HepG2 (cell line): Measurements from ENCODE around the gene GGT1. TPM values are rescaled to one million over a fixed set of nuclear protein-coding genes. Genes with fewer than 3 reads are reported as not detected.
"Not testable (repeated sequence)": the region's sequence is repeated elsewhere in the genome, so short reads cannot be mapped to it uniquely, and the experiment has no call there.

Experiments used
- ATAC-seq: fragments of 200-7000 bp; cut with Tn5 transposase; 3 replicates; pipeline ENCODE4 v1.9.1; 2020; ENCODE audit warnings: mild to moderate bottlenecking, moderate library complexity
- BruUV-seq: library from RNA; stranded (reverse); fragments of 400-500 nt; replicated peaks from 2 replicates; lab custom pipeline; 2021; lab: Mats Ljungman, UMichigan
- CTCF ChIA-PET: fragments of 300-600 bp; formaldehyde crosslinking; extraction: SDS; loops from one replicate; lab custom pipeline; 2021; ENCODE audit warnings: low total read pairs, inconsistent platforms, low intra/inter-chr PET ratio; lab: Yijun Ruan, JAX
- POLR2A ChIA-PET: fragments of 350-600 bp; sonication (Branson Sonifier 250); formaldehyde crosslinking; loops from one replicate; lab custom pipeline; 2020; ENCODE audit warnings: antibody characterized with exemption, inconsistent platforms; lab: Yijun Ruan, JAX
- DNase-seq: peaks from one replicate; pipeline ENCODE4 v3.0.0-alpha.2; 2015; ENCODE audit warnings: low spot score
- FAIRE-seq: peaks from 3 replicates; lab custom pipeline; 2011; peaks lifted over from hg19 to GRCh38; lab: Jason Lieb, UNC
- H2AFZ ChIP-seq: one replicate; pipeline ENCODE4 v1.6.1; 2011; ENCODE audit warnings: low read length, inconsistent platforms
- H3K27ac ChIP-seq: fragments of 300-600 bp; 3 replicates; pipeline ENCODE4 v1.8.0; 2011; ENCODE audit warnings: mixed run types, mild to moderate bottlenecking, mixed read lengths, low read length, inconsistent platforms; ENCODE audit not compliant: insufficient read depth; ENCODE audit errors: extremely low read length
- H3K27me3 ChIP-seq, 2 experiments: fragments of 200-600 bp in 1 of 2; 2 replicates in 1 of 2; 3 replicates in 1 of 2; pipeline versions ENCODE4 v1.6.0 to v1.8.0; 2011; ENCODE audit warnings: low read length in 2 of 2, mild to moderate bottlenecking in 2 of 2, moderate library complexity in 2 of 2, inconsistent platforms in 1 of 2; ENCODE audit not compliant: insufficient read depth in 2 of 2, control insufficient read depth in 1 of 2
- H3K36me3 ChIP-seq, 2 experiments: fragments of 200-600 bp in 1 of 2; replicated peaks in 1 of 2; 2 replicates in 1 of 2; 3 replicates in 1 of 2; pipeline versions ENCODE4 v1.5.1 to v1.8.0; 2011; ENCODE audit warnings: low read length in 2 of 2, inconsistent platforms in 1 of 2; ENCODE audit not compliant: insufficient read depth in 2 of 2, control insufficient read depth in 1 of 2
- H3K4me1 ChIP-seq: 2 replicates; pipeline ENCODE4 v1.5.1; 2012; ENCODE audit warnings: low read length, inconsistent platforms; ENCODE audit not compliant: insufficient read depth
- H3K4me2 ChIP-seq: 2 replicates; pipeline ENCODE4 v1.6.0; 2011; ENCODE audit warnings: low read depth, low read length, inconsistent platforms
- H3K4me3 ChIP-seq, 3 experiments: fragments of 200-600 bp in 1 of 3; sonication (generic), shearing (Covaris generic) in 1 of 3; replicated peaks in 1 of 3; 2 replicates each; pipeline ENCODE4 v1.5.1; 2011 to 2016; ENCODE audit warnings: low read length in 3 of 3, inconsistent platforms in 2 of 3, low read depth in 2 of 3, mild to moderate bottlenecking in 2 of 3, control low read depth in 1 of 3, mixed read lengths in 1 of 3; ENCODE audit not compliant: insufficient read depth in 1 of 3
- H3K79me2 ChIP-seq: one replicate; pipeline ENCODE4 v1.6.1; 2011; ENCODE audit warnings: low read length, inconsistent platforms; ENCODE audit not compliant: insufficient read depth
- H3K9ac ChIP-seq: 2 replicates; pipeline ENCODE4 v1.6.0; 2011; ENCODE audit warnings: mild to moderate bottlenecking, low read depth, low read length, inconsistent platforms; ENCODE audit not compliant: insufficient read depth
- H3K9me3 ChIP-seq: 2 replicates; pipeline ENCODE4 v1.5.1; 2012; ENCODE audit warnings: mild to moderate bottlenecking, low read length
- H4K20me1 ChIP-seq: 2 replicates; pipeline ENCODE4 v1.6.0; 2011; ENCODE audit warnings: inconsistent platforms, mild to moderate bottlenecking, low read length, moderate library complexity; ENCODE audit not compliant: insufficient read depth
- ARNT2 ChIP-seq: sonication (generic); formaldehyde crosslinking; IDR thresholded peaks from 2 replicates; pipeline ENCODE4 v1.8.0; 2022; ENCODE audit warnings: mild to moderate bottlenecking, low read depth, missing genetic modification reagents, moderate library complexity
- CHD4 ChIP-seq: fragments of 200-600 bp; sonication (generic); IDR thresholded peaks from 2 replicates; pipeline ENCODE4 v1.7.0; 2017; ENCODE audit warnings: mild to moderate bottlenecking, low read length, borderline replicate concordance
- FOXC1 ChIP-seq: sonication (generic); formaldehyde crosslinking; IDR thresholded peaks from 2 replicates; pipeline ENCODE4 v1.8.0; 2022; ENCODE audit warnings: mild to moderate bottlenecking, missing genetic modification reagents, borderline replicate concordance
- MAZ ChIP-seq, 2 experiments: sonication (generic) in 1 of 2; formaldehyde crosslinking in 1 of 2; IDR thresholded peaks; 2 replicates each; pipeline versions ENCODE4 v1.5.0 to v1.6.1; 2012 to 2020; ENCODE audit warnings: low read depth in 2 of 2, mild to moderate bottlenecking in 2 of 2, borderline replicate concordance in 1 of 2, improper control_type of control experiment in 1 of 2, low read length in 1 of 2, missing genetic modification reagents in 1 of 2, moderate library complexity in 1 of 2
- NFIC ChIP-seq: IDR thresholded peaks from 2 replicates; pipeline ENCODE4 v1.6.1; 2012; ENCODE audit warnings: mild to moderate bottlenecking, low read length, inconsistent platforms
- NR2C2 ChIP-seq: sonication (generic); formaldehyde crosslinking; IDR thresholded peaks from 2 replicates; pipeline ENCODE4 v1.4.0; 2020; ENCODE audit warnings: missing genetic modification reagents, mild to moderate bottlenecking, moderate library complexity, borderline replicate concordance
- PHF21A ChIP-seq: sonication (generic); formaldehyde crosslinking; IDR thresholded peaks from 2 replicates; pipeline ENCODE4 v1.5.0; 2020; ENCODE audit warnings: mild to moderate bottlenecking, missing genetic modification reagents
- RBM39 ChIP-seq: fragments of 200-400 bp; formaldehyde crosslinking; IDR thresholded peaks from one replicate; pipeline ENCODE4 v1.6.1; 2018; ENCODE audit warnings: antibody characterized with exemption, mild to moderate bottlenecking, low read depth, low read length; ENCODE audit not compliant: poor library complexity, severe bottlenecking
- SPEN ChIP-seq: sonication (generic); formaldehyde crosslinking; IDR thresholded peaks from 2 replicates; pipeline ENCODE4 v1.5.1; 2020; ENCODE audit warnings: low read depth, mild to moderate bottlenecking, missing genetic modification reagents
- ZNF335 ChIP-seq: sonication (generic); formaldehyde crosslinking; IDR thresholded peaks from 2 replicates; pipeline ENCODE4 v1.4.0; 2020; ENCODE audit warnings: missing genetic modification reagents
- ZNF598 ChIP-seq: sonication (generic); formaldehyde crosslinking; IDR thresholded peaks from 2 replicates; pipeline ENCODE4 v1.5.1; 2020; ENCODE audit warnings: mild to moderate bottlenecking, missing genetic modification reagents, borderline replicate concordance
- ZNF703 ChIP-seq: sonication (generic); formaldehyde crosslinking; IDR thresholded peaks from 2 replicates; pipeline ENCODE4 v1.5.1; 2020; ENCODE audit warnings: missing genetic modification reagents, mild to moderate bottlenecking, moderate library complexity, borderline replicate concordance
- ZNF746 ChIP-seq: sonication (generic); formaldehyde crosslinking; IDR thresholded peaks from 2 replicates; pipeline ENCODE4 v1.8.0; 2022; ENCODE audit warnings: mild to moderate bottlenecking, missing genetic modification reagents
- WGBS: methylation state at CpG from one replicate; pipeline ENCODE4 v1.1.6; 2017; ENCODE audit warnings: low lambda C conversion rate; 5-methylcytosine and 5-hydroxymethylcytosine counted together
- in situ Hi-C: cut with HindIII; loops from 2 replicates; pipeline ENCODE4 v1.10.0; 2017; ENCODE audit warnings: low pct_unique_long_range_greater_than_20kb; ENCODE audit not compliant: extremely low pct_ligation_motif_present
- intact Hi-C: fragments of 100-400 bp; cut with micrococcal nuclease; formaldehyde crosslinking; loops from one replicate; pipeline ENCODE4 v1.10.0; 2022; ENCODE audit not compliant: unreplicated experiment
- polyA plus RNA-seq, 8 experiments: library from polyadenylated mRNA; depleted of rRNA in 3 of 8; stranded (reverse) in 7 of 8; unstranded in 1 of 8; fragments of >200 nt; fragmentation: Illumina TruSeq in 4 of 8; extraction: Trizol in 4 of 8; gene quantifications; 2 replicates each; pipeline versions ENCODE4 v1.2.1 to v1.2.3, GENCODE V29; 2011 to 2016; ENCODE audit warnings: low read depth in 4 of 8, missing spikeins in 1 of 8, mixed read lengths in 1 of 8; ENCODE audit not compliant: insufficient read depth in 1 of 8
- total RNA-seq, 5 experiments: library from RNA; depleted of rRNA; stranded (reverse); fragments of >200 nt; fragmentation: Illumina TruSeq; extraction: Trizol; gene quantifications; 2 replicates each; pipeline ENCODE4 v1.2.3, GENCODE V29; 2016; ENCODE audit warnings: low read depth in 1 of 5
- TF ChIP-seq, protein P1 (sequence below): sonication (generic); formaldehyde crosslinking; IDR thresholded peaks from 2 replicates; pipeline ENCODE4 v1.5.1; 2020; ENCODE audit warnings: mild to moderate bottlenecking, missing genetic modification reagents
- TF ChIP-seq, protein P2 (sequence below): sonication (generic); formaldehyde crosslinking; IDR thresholded peaks from 2 replicates; pipeline ENCODE4 v1.4.0; 2020; ENCODE audit warnings: missing genetic modification reagents
- TF ChIP-seq, protein P3 (sequence below): sonication (generic); formaldehyde crosslinking; IDR thresholded peaks from 2 replicates; pipeline ENCODE4 v1.4.0; 2020; ENCODE audit warnings: missing genetic modification reagents

Gene GGT1
- total and polyA plus RNA-seq, 2 of the 13 experiments (the other 11 are each of a cell fraction or from before 2014, with no cell fraction given), result 29.9 to 103 TPM

DNA sequence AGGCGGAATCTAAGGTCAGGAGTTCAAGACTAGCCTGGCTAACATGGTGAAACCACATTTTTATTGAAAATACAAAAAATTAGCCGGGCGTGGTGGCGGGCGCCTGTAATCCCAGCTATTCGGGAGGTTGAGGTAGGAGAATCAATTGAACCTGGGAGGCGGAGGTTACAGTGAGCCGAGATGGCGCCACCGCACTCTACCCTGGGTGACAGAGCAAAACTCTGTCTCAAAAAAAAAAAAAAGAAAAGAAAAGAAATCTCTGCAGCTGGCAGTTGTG lies 9.5 kb upstream of the GGT1 start:
- H3K4me3 ChIP-seq, result peak overlapping the region; percentile 65 to 88 (median 74)
- H3K4me1 ChIP-seq, result peaks cover 70% of the 10 kb centered on the region
- ATAC-seq; DNase-seq; H4K20me1 ChIP-seq; H2AFZ ChIP-seq; H3K9me3 ChIP-seq; H3K36me3 ChIP-seq; FAIRE-seq; H3K27me3 ChIP-seq; intact Hi-C loops; CTCF ChIA-PET; TF ChIP-seq MAZ (IDR thresholded peaks at IDR 0.05; ENCODE audit: borderline replicate concordance, low read depth, low read length): not testable (repeated sequence)
- WGBS, result under 1% methylated on average over 10 of the region's 10 CpGs
- H3K9ac ChIP-seq, result peak overlapping the region; percentile 94
- peak overlapping the region; percentile 97 for H3K27ac ChIP-seq
- TSS peak; percentile 92 for BruUV-seq
- in situ Hi-C loops, result loop anchor here (5.0 kb wide), 1 partner anchor 36 kb away; the partner anchor contains the start of genes GUCD1 and SNRPD3
- H3K79me2 ChIP-seq, result peaks cover 10% of the 10 kb centered on the region
- peak overlapping the region; percentile 99 for H3K4me2 ChIP-seq
- POLR2A ChIA-PET, result interaction anchor here (0.7 to 5.7 kb wide), 18 partner anchors 9 to 88 kb away, joined by 3 to 76 read pairs (median 5); partner anchors contain the start of genes GGT1, GUCD1 and SNRPD3
- TF ChIP-seq MAZ (CRISPR knock-in tag; IDR thresholded peaks at IDR 0.05; ENCODE audit: low read depth) (0 out of 2 replicates have a peak, but pooled peaks have one; percentile 1), NR2C2 (CRISPR knock-in tag) (peak; percentile 22; the same call in 1 of the 2 replicates), ZNF746 (CRISPR knock-in tag) (peak; percentile 41; the same call in 1 of the 2 replicates), PHF21A (CRISPR knock-in tag) (0 out of 2 replicates have a peak, but pooled peaks have one; percentile 12), RBM39 (peak; percentile 20), ARNT2 (CRISPR knock-in tag) (0 out of 2 replicates have a peak, but pooled peaks have one; percentile 12), ZNF335 (CRISPR knock-in tag) (0 out of 2 replicates have a peak, but pooled peaks have one; percentile 18), CHD4 (0 out of 2 replicates have a peak, but pooled peaks have one; percentile 63), ZNF598 (peak; percentile 2; the same call in 1 of the 2 replicates), ZNF703 (CRISPR knock-in tag) (0 out of 2 replicates have a peak, but pooled peaks have one; percentile 39), SPEN (CRISPR knock-in tag) (0 out of 2 replicates have a peak, but pooled peaks have one; percentile 8), NFIC (0 out of 2 replicates have a peak, but pooled peaks have one; percentile 50), FOXC1 (CRISPR knock-in tag) (0 out of 2 replicates have a peak, but pooled peaks have one; percentile 0)
- TF ChIP-seq, protein P1, sequence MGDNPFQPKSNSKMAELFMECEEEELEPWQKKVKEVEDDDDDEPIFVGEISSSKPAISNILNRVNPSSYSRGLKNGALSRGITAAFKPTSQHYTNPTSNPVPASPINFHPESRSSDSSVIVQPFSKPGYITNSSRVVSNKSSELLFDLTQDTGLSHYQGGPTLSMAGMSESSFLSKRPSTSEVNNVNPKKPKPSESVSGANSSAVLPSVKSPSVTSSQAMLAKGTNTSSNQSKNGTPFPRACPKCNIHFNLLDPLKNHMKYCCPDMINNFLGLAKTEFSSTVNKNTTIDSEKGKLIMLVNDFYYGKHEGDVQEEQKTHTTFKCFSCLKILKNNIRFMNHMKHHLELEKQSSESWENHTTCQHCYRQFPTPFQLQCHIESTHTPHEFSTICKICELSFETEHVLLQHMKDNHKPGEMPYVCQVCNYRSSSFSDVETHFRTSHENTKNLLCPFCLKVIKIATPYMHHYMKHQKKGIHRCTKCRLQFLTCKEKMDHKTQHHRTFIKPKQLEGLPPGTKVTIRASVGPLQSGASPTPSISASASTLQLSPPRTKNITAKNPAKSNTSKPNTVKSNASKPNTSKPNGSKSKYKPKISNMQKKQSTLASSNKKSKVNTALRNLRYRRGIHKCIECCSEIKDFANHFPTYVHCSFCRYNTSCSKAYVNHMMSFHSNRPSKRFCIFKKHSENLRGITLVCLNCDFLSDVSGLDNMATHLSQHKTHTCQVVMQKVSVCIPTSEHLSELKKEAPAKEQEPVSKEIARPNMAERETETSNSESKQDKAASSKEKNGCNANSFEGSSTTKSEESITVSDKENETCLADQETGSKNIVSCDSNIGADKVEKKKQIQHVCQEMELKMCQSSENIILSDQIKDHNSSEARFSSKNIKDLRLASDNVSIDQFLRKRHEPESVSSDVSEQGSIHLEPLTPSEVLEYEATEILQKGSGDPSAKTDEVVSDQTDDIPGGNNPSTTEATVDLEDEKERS (CRISPR knock-in tag), result 0 out of 2 replicates have a peak, but pooled peaks have one; percentile 8
- TF ChIP-seq, protein P2, sequence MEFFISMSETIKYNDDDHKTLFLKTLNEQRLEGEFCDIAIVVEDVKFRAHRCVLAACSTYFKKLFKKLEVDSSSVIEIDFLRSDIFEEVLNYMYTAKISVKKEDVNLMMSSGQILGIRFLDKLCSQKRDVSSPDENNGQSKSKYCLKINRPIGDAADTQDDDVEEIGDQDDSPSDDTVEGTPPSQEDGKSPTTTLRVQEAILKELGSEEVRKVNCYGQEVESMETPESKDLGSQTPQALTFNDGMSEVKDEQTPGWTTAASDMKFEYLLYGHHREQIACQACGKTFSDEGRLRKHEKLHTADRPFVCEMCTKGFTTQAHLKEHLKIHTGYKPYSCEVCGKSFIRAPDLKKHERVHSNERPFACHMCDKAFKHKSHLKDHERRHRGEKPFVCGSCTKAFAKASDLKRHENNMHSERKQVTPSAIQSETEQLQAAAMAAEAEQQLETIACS (CRISPR knock-in tag), result 0 out of 2 replicates have a peak, but pooled peaks have one; percentile 9
- TF ChIP-seq, protein P3, sequence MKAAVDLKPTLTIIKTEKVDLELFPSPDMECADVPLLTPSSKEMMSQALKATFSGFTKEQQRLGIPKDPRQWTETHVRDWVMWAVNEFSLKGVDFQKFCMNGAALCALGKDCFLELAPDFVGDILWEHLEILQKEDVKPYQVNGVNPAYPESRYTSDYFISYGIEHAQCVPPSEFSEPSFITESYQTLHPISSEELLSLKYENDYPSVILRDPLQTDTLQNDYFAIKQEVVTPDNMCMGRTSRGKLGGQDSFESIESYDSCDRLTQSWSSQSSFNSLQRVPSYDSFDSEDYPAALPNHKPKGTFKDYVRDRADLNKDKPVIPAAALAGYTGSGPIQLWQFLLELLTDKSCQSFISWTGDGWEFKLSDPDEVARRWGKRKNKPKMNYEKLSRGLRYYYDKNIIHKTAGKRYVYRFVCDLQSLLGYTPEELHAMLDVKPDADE (CRISPR knock-in tag), result 0 out of 2 replicates have a peak, but pooled peaks have one; percentile 34
